ENCODE measurements around the gene RAP1GAP2.

GRCh38 chr17:3032258-3033247, 236.3 kb downstream of the RAP1GAP2 start:
- TF ChIP-seq CTCF (IDR thresholded peaks at IDR 0.05; ENCODE audit: low read length) = no peak
- TF ChIP-seq EZH2 (IDR thresholded peaks at IDR 0.05; ENCODE audit: borderline replicate concordance, low read length) = no peak

Measured in OCI-LY1 (cell line).